HG03103 (cell line): ENCODE data around the gene ALK.
"Not testable (repeated sequence)": the region's sequence is repeated elsewhere in the genome, so short reads cannot be mapped to it uniquely, and the experiment has no call there.

Experiments
- ATAC-seq: cut with Tn5 transposase; IDR thresholded peaks from one replicate; pipeline ENCODE4 v1.9.1; 2021; ENCODE audit warnings: low read depth; ENCODE audit not compliant: unreplicated experiment

The ALK gene

GRCh38 chr2:29762239-29762638 is 159.1 kb downstream of the ALK start:
- ATAC-seq = no peak

- no peak for ATAC-seq
These were observed 160.1 kb downstream of the ALK start for GRCh38 chr2:29761278-29761677.

- ATAC-seq = no peak
These were observed 161.4 kb downstream of the ALK start for GRCh38 chr2:29760008-29760407.

GRCh38 chr2:29759360-29759759 is 162.0 kb downstream of the ALK start:
- ATAC-seq = no peak

- no peak for ATAC-seq
These were observed 165.6 kb downstream of the ALK start for GRCh38 chr2:29755829-29756228.

- no peak for ATAC-seq
These were observed 166.2 kb downstream of the ALK start for GRCh38 chr2:29755233-29755632.

GRCh38 chr2:29753671-29754444 is 167.5 kb downstream of the ALK start:
- no peak for ATAC-seq

GRCh38 chr2:29751390-29751789 is 170.0 kb downstream of the ALK start:
- no peak for ATAC-seq

- not testable (repeated sequence) for ATAC-seq
These were observed 170.9 kb downstream of the ALK start for GRCh38 chr2:29750463-29750862.

- ATAC-seq = no peak
These were observed 171.5 kb downstream of the ALK start for GRCh38 chr2:29749843-29750242.

- no peak for ATAC-seq
These were observed 172.3 kb downstream of the ALK start for GRCh38 chr2:29749041-29749440.

GRCh38 chr2:29747786-29748470 is 173.5 kb downstream of the ALK start:
- ATAC-seq = no peak

GRCh38 chr2:29744976-29745375 is 176.4 kb downstream of the ALK start:
- ATAC-seq = peak; percentile 71

GRCh38 chr2:29743516-29743915 is 177.9 kb downstream of the ALK start:
- ATAC-seq = no peak

GRCh38 chr2:29742656-29743055 is 178.7 kb downstream of the ALK start:
- ATAC-seq = no peak

- ATAC-seq = no peak
These were observed 180.3 kb downstream of the ALK start for GRCh38 chr2:29741132-29741531.

GRCh38 chr2:29733965-29734364 is 187.4 kb downstream of the ALK start:
- no peak for ATAC-seq

- no peak for ATAC-seq
These were observed 188.2 kb downstream of the ALK start for GRCh38 chr2:29733213-29733612.

GRCh38 chr2:29731948-29732347 is 189.4 kb downstream of the ALK start:
- ATAC-seq = no peak

- no peak for ATAC-seq
These were observed 191.5 kb downstream of the ALK start for GRCh38 chr2:29729932-29730331.

GRCh38 chr2:29729401-29729800 is 192.0 kb downstream of the ALK start:
- ATAC-seq = no peak

- no peak for ATAC-seq
These were observed 194.4 kb downstream of the ALK start for GRCh38 chr2:29726976-29727375.
